Caco-2 (cell line): ENCODE measurements around the gene HCFC2. TPM values are rescaled to one million over a fixed set of nuclear protein-coding genes. Genes with fewer than 3 reads are reported as not detected.

ENCODE experiments used
- BruUV-seq: library from RNA; stranded (reverse); fragments of 400-500 nt; replicated peaks from 2 replicates; lab custom pipeline; 2021; lab: Mats Ljungman, UMichigan
- CTCF ChIA-PET: fragments of 300-600 bp; sonication (Branson Sonifier 250); formaldehyde crosslinking; loops from one replicate; lab custom pipeline; 2022; ENCODE audit warnings: antibody characterized with exemption; lab: Charles Lee
- POLR2A ChIA-PET: fragments of 300-600 bp; sonication (Branson Sonifier 250); formaldehyde crosslinking; loops from one replicate; lab custom pipeline; 2022; ENCODE audit warnings: antibody characterized with exemption; lab: Charles Lee
- DNase-seq, 2 experiments: peaks; one replicate each; pipeline versions ENCODE4 v3.0.0 to v3.0.0-alpha.2; 2020 to 2022
- H3K27me3 ChIP-seq: replicated peaks from 2 replicates; pipeline ENCODE4 v1.6.0; 2011; ENCODE audit warnings: low read length; ENCODE audit not compliant: control insufficient read depth, insufficient read depth
- H3K36me3 ChIP-seq: 2 replicates; pipeline ENCODE4 v1.5.1; 2011; ENCODE audit warnings: low read length; ENCODE audit not compliant: control insufficient read depth, insufficient read depth
- H3K4me1 ChIP-seq: fragments of 250-450 bp; sonication (Bioruptor Pico); 2 replicates; pipeline ENCODE4 v1.5.1; 2020; ENCODE audit warnings: mild to moderate bottlenecking
- H3K4me3 ChIP-seq: 2 replicates; pipeline ENCODE4 v1.5.1; 2011; ENCODE audit warnings: low read depth, mild to moderate bottlenecking, control low read depth, low read length
- H3K9me3 ChIP-seq: fragments of 250-450 bp; sonication (Bioruptor Pico); 2 replicates; pipeline ENCODE4 v1.5.1; 2020; ENCODE audit warnings: mild to moderate bottlenecking, moderate library complexity
- H3K27ac Mint-ChIP-seq: one replicate; pipeline ENCODE4 v1.8.0; 2022; ENCODE audit warnings: mixed read lengths; ENCODE audit not compliant: unreplicated experiment
- H3K27me3 Mint-ChIP-seq: one replicate; pipeline ENCODE4 v1.8.0; 2022; ENCODE audit warnings: mixed read lengths; ENCODE audit not compliant: insufficient read depth, unreplicated experiment
- H3K36me3 Mint-ChIP-seq: one replicate; pipeline ENCODE4 v1.8.0; 2022; ENCODE audit warnings: mild to moderate bottlenecking, mixed read lengths; ENCODE audit not compliant: insufficient read depth, unreplicated experiment
- H3K4me1 Mint-ChIP-seq: one replicate; pipeline ENCODE4 v1.8.0; 2022; ENCODE audit warnings: low read depth, mixed read lengths; ENCODE audit not compliant: unreplicated experiment
- H3K4me3 Mint-ChIP-seq: one replicate; pipeline ENCODE4 v1.8.0; 2022; ENCODE audit warnings: mild to moderate bottlenecking, moderate library complexity, mixed read lengths; ENCODE audit not compliant: unreplicated experiment
- H3K9me3 Mint-ChIP-seq: one replicate; pipeline ENCODE4 v1.8.0; 2022; ENCODE audit warnings: mixed read lengths; ENCODE audit not compliant: unreplicated experiment
- CTCF ChIP-seq, 2 experiments: fragments of 200-600 bp in 1 of 2; IDR thresholded peaks; 1 replicate in 1 of 2; 2 replicates in 1 of 2; pipeline versions ENCODE4 v1.5.1 to v1.8.0; 2011 to 2022; ENCODE audit warnings: antibody characterized with exemption in 1 of 2, control low read depth in 1 of 2, inconsistent platforms in 1 of 2, low read depth in 1 of 2, low read length in 1 of 2, mild to moderate bottlenecking in 1 of 2, moderate library complexity in 1 of 2; ENCODE audit not compliant: insufficient read depth in 1 of 2, severe bottlenecking in 1 of 2, unreplicated experiment in 1 of 2
- intact Hi-C: fragments of 100-400 bp; cut with micrococcal nuclease; formaldehyde crosslinking; loops from one replicate; pipeline ENCODE4 v1.10.0; 2022; ENCODE audit not compliant: unreplicated experiment
- total RNA-seq: library from RNA; stranded (reverse); gene quantifications from 2 replicates; pipeline ENCODE4 v1.2.3, GENCODE V29; 2022

Gene HCFC2
- total RNA-seq, 1 experiment from 2014 or later: 4.9 TPM

- H3K36me3 Mint-ChIP-seq: peaks cover 6% of the 10 kb centered on the region
- no peaks in the 10 kb centered on the region for H3K27me3 Mint-ChIP-seq
- H3K4me3 ChIP-seq: no peak overlapping the region
- POLR2A ChIA-PET: no interaction called here
- intact Hi-C loops: no loop called here
- CTCF ChIA-PET: no interaction called here
- H3K9me3 Mint-ChIP-seq: no peaks in the 10 kb centered on the region
- no peak for DNase-seq
- no peaks in the 10 kb centered on the region for H3K4me1 ChIP-seq
- H3K9me3 ChIP-seq: no peaks in the 10 kb centered on the region
- no peak overlapping the region for H3K27ac Mint-ChIP-seq
- no peaks in the 10 kb centered on the region for H3K4me1 Mint-ChIP-seq
- BruUV-seq: no TSS peak
- no peak for TF ChIP-seq CTCF (IDR thresholded peaks at IDR 0.05; ENCODE audit: insufficient read depth in 1 of 2, low read depth in 1 of 2, low read length in 1 of 2, severe bottlenecking in 1 of 2, unreplicated experiment in 1 of 2)
- H3K36me3 ChIP-seq: no peaks in the 10 kb centered on the region
- no peak overlapping the region for H3K4me3 Mint-ChIP-seq
- no peaks in the 10 kb centered on the region for H3K27me3 ChIP-seq
Measured at GRCh38 chr12:104094284-104094683, 30.0 kb downstream of the HCFC2 start.

GRCh38 chr12:104095289-104095688, 31.0 kb downstream of the HCFC2 start:
- Histone ChIP-seq H3K9me3 (no peaks in the 10 kb centered on the region), H3K36me3 (no peaks in the 10 kb centered on the region), H3K4me1 (no peaks in the 10 kb centered on the region), H3K4me3 (no peak overlapping the region), H3K27me3 (no peaks in the 10 kb centered on the region)
- Mint-ChIP-seq H3K36me3 (peaks cover 6% of the 10 kb centered on the region), H3K27ac (no peak overlapping the region), H3K4me3 (no peak overlapping the region), H3K9me3 (no peaks in the 10 kb centered on the region), H3K4me1 (no peaks in the 10 kb centered on the region), H3K27me3 (no peaks in the 10 kb centered on the region)
- ChIA-PET POLR2A (no interaction called here), CTCF (no interaction called here)
- TF ChIP-seq CTCF (IDR thresholded peaks at IDR 0.05; ENCODE audit: insufficient read depth in 1 of 2, low read depth in 1 of 2, low read length in 1 of 2, severe bottlenecking in 1 of 2, unreplicated experiment in 1 of 2): no peak
- no TSS peak for BruUV-seq
- DNase-seq: no peak
- intact Hi-C loops: no loop called here

GRCh38 chr12:104097954-104098353, 33.6 kb downstream of the HCFC2 start:
- no peak overlapping the region for H3K27ac Mint-ChIP-seq
- Histone ChIP-seq H3K9me3 (no peaks in the 10 kb centered on the region), H3K4me3 (no peak overlapping the region), H3K36me3 (no peaks in the 10 kb centered on the region), H3K27me3 (no peaks in the 10 kb centered on the region), H3K4me1 (no peaks in the 10 kb centered on the region)
- no peaks in the 10 kb centered on the region for H3K27me3 Mint-ChIP-seq
- POLR2A ChIA-PET: no interaction called here
- H3K4me3 Mint-ChIP-seq: no peak overlapping the region
- no peak for TF ChIP-seq CTCF (IDR thresholded peaks at IDR 0.05; ENCODE audit: insufficient read depth in 1 of 2, low read depth in 1 of 2, low read length in 1 of 2, severe bottlenecking in 1 of 2, unreplicated experiment in 1 of 2)
- intact Hi-C loops: no loop called here
- no peak for DNase-seq
- H3K36me3 Mint-ChIP-seq: peaks cover 6% of the 10 kb centered on the region
- CTCF ChIA-PET: no interaction called here
- H3K9me3 Mint-ChIP-seq: no peaks in the 10 kb centered on the region
- H3K4me1 Mint-ChIP-seq: no peaks in the 10 kb centered on the region
- no TSS peak for BruUV-seq
